ENCODE measurements around the gene SWAP70.

The SWAP70 gene

GRCh38 chr11:9663699-9664275 lies at the start of gene SWAP70:
Gene SWAP70 (plus strand): TSS chr11:9664077. CDS start chr11:9664180, 103 bp downstream.
- in situ Hi-C loops (cut with HindIII; ENCODE audit: low sequenced_read_pairs) = no loop called here

- in situ Hi-C loops (cut with HindIII; ENCODE audit: low sequenced_read_pairs) = no loop called here
Measured at GRCh38 chr11:9615031-9615451, 48.8 kb upstream of the SWAP70 start.

GRCh38 chr11:9616042-9616675 lies 47.7 kb upstream of the SWAP70 start:
- in situ Hi-C loops (cut with HindIII; ENCODE audit: low sequenced_read_pairs) = no loop called here

GRCh38 chr11:9616858-9617257 lies 47.0 kb upstream of the SWAP70 start:
- in situ Hi-C loops (cut with HindIII; ENCODE audit: low sequenced_read_pairs) = no loop called here

GRCh38 chr11:9617940-9618339 lies 45.9 kb upstream of the SWAP70 start:
- in situ Hi-C loops (cut with HindIII; ENCODE audit: low sequenced_read_pairs) = no loop called here

GRCh38 chr11:9619004-9619403 lies 44.9 kb upstream of the SWAP70 start:
- in situ Hi-C loops (cut with HindIII; ENCODE audit: low sequenced_read_pairs) = no loop called here

- in situ Hi-C loops (cut with HindIII; ENCODE audit: low sequenced_read_pairs) = loop anchor here (10.0 kb wide), 1 partner anchor 105 kb away; no protein-coding TSS in a partner anchor
Measured at GRCh38 chr11:9619971-9620370, 43.9 kb upstream of the SWAP70 start.

- in situ Hi-C loops (cut with HindIII; ENCODE audit: low sequenced_read_pairs) = loop anchor here (10.0 kb wide), 1 partner anchor 102 kb away; no protein-coding TSS in a partner anchor
Measured at GRCh38 chr11:9622353-9622752, 41.5 kb upstream of the SWAP70 start.

- in situ Hi-C loops (cut with HindIII; ENCODE audit: low sequenced_read_pairs) = loop anchor here (10.0 kb wide), 1 partner anchor 102 kb away; no protein-coding TSS in a partner anchor
Measured at GRCh38 chr11:9623053-9623452, 40.8 kb upstream of the SWAP70 start.

GRCh38 chr11:9624448-9624847 lies 39.4 kb upstream of the SWAP70 start:
- in situ Hi-C loops (cut with HindIII; ENCODE audit: low sequenced_read_pairs) = loop anchor here (10.0 kb wide), 1 partner anchor 100 kb away; no protein-coding TSS in a partner anchor

GRCh38 chr11:9625162-9625561 lies 38.7 kb upstream of the SWAP70 start:
- in situ Hi-C loops (cut with HindIII; ENCODE audit: low sequenced_read_pairs) = loop anchor here (10.0 kb wide), 1 partner anchor 100 kb away; no protein-coding TSS in a partner anchor

- in situ Hi-C loops (cut with HindIII; ENCODE audit: low sequenced_read_pairs) = loop anchor here (10.0 kb wide), 1 partner anchor 99 kb away; no protein-coding TSS in a partner anchor
Measured at GRCh38 chr11:9625728-9626127, 38.1 kb upstream of the SWAP70 start.

GRCh38 chr11:9626496-9627394 lies 37.1 kb upstream of the SWAP70 start:
- in situ Hi-C loops (cut with HindIII; ENCODE audit: low sequenced_read_pairs) = loop anchor here (10.0 kb wide), 1 partner anchor 98 kb away; no protein-coding TSS in a partner anchor

GRCh38 chr11:9629064-9629463 lies 34.8 kb upstream of the SWAP70 start:
- in situ Hi-C loops (cut with HindIII; ENCODE audit: low sequenced_read_pairs) = loop anchor here (10.0 kb wide), 1 partner anchor 96 kb away; no protein-coding TSS in a partner anchor

- in situ Hi-C loops (cut with HindIII; ENCODE audit: low sequenced_read_pairs) = no loop called here
Measured at GRCh38 chr11:9633679-9634078, 30.2 kb upstream of the SWAP70 start.

- in situ Hi-C loops (cut with HindIII; ENCODE audit: low sequenced_read_pairs) = no loop called here
Measured at GRCh38 chr11:9636691-9637090, 27.2 kb upstream of the SWAP70 start.

- in situ Hi-C loops (cut with HindIII; ENCODE audit: low sequenced_read_pairs) = no loop called here
Measured at GRCh38 chr11:9639099-9639498, 24.8 kb upstream of the SWAP70 start.

- in situ Hi-C loops (cut with HindIII; ENCODE audit: low sequenced_read_pairs) = no loop called here
Measured at GRCh38 chr11:9639985-9640384, 23.9 kb upstream of the SWAP70 start.

GRCh38 chr11:9642894-9643293 lies 21.0 kb upstream of the SWAP70 start:
- in situ Hi-C loops (cut with HindIII; ENCODE audit: low sequenced_read_pairs) = no loop called here

GRCh38 chr11:9643751-9644150 lies 20.1 kb upstream of the SWAP70 start:
- in situ Hi-C loops (cut with HindIII; ENCODE audit: low sequenced_read_pairs) = no loop called here

GRCh38 chr11:9645881-9646280 lies 18.0 kb upstream of the SWAP70 start:
- in situ Hi-C loops (cut with HindIII; ENCODE audit: low sequenced_read_pairs) = no loop called here
